ENCODE results near the gene TF.

DNA sequence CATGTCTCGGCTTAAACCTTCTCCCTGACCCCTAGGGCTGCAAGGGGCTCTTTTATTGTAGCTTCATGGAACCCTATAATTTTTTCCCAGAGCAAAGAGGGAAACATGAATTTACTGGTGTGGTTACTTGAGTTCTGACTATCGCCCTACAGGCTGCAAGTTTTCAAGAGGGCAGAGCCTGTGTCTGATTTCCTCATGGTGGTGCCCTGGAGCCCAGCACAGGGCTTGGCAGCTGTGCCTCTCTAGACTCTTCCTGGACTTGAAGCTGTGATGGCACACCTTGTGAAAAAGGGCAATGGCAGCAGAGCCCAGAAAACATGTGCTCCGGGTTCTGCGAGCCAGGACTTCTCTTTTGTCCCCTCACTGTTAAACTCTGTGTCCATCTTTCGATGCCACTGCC is 34.2 kb upstream of the TF start:
- TF ChIP-seq ZNF423 (tag by site-specific recombination; IDR thresholded peaks at IDR 0.05): no peak
- TF ChIP-seq, protein P1, sequence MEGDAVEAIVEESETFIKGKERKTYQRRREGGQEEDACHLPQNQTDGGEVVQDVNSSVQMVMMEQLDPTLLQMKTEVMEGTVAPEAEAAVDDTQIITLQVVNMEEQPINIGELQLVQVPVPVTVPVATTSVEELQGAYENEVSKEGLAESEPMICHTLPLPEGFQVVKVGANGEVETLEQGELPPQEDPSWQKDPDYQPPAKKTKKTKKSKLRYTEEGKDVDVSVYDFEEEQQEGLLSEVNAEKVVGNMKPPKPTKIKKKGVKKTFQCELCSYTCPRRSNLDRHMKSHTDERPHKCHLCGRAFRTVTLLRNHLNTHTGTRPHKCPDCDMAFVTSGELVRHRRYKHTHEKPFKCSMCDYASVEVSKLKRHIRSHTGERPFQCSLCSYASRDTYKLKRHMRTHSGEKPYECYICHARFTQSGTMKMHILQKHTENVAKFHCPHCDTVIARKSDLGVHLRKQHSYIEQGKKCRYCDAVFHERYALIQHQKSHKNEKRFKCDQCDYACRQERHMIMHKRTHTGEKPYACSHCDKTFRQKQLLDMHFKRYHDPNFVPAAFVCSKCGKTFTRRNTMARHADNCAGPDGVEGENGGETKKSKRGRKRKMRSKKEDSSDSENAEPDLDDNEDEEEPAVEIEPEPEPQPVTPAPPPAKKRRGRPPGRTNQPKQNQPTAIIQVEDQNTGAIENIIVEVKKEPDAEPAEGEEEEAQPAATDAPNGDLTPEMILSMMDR (tag by site-specific recombination; IDR thresholded peaks at IDR 0.05): no peak
- TF ChIP-seq, protein P2, sequence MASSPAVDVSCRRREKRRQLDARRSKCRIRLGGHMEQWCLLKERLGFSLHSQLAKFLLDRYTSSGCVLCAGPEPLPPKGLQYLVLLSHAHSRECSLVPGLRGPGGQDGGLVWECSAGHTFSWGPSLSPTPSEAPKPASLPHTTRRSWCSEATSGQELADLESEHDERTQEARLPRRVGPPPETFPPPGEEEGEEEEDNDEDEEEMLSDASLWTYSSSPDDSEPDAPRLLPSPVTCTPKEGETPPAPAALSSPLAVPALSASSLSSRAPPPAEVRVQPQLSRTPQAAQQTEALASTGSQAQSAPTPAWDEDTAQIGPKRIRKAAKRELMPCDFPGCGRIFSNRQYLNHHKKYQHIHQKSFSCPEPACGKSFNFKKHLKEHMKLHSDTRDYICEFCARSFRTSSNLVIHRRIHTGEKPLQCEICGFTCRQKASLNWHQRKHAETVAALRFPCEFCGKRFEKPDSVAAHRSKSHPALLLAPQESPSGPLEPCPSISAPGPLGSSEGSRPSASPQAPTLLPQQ (tag by site-specific recombination; IDR thresholded peaks at IDR 0.05): no peak

Measured in HEK293 (cell line).